Activated B cell treated with CpG ODN at 0.5 μM for 24 hours (primary cell): ENCODE data around the gene LRRC71. TPM values are rescaled to one million over a fixed set of nuclear protein-coding genes. Genes with fewer than 3 reads are reported as not detected.

ENCODE experiments used
- ATAC-seq: fragments of 200-7000 bp; cut with Tn5 transposase; one replicate; pipeline ENCODE4 v1.10.0; 2021; ENCODE audit warnings: low read depth, mild to moderate bottlenecking, moderate library complexity
- CTCF ChIA-PET: fragments of 350-600 bp; sonication (Branson Sonifier 250); formaldehyde crosslinking; loops from one replicate; lab custom pipeline; 2021; ENCODE audit warnings: antibody characterized with exemption; lab: Charles Lee
- POLR2A ChIA-PET: fragments of 350-600 bp; sonication (Branson Sonifier 250); formaldehyde crosslinking; loops from one replicate; lab custom pipeline; 2021; ENCODE audit warnings: antibody characterized with exemption; lab: Charles Lee
- DNase-seq: peaks from one replicate; pipeline ENCODE4 v3.0.0; 2022
- H3K27ac Mint-ChIP-seq: one replicate; pipeline ENCODE4 v1.8.0; 2020; ENCODE audit warnings: mixed read lengths
- H3K27me3 Mint-ChIP-seq: one replicate; pipeline ENCODE4 v1.8.0; 2021; ENCODE audit warnings: mixed read lengths
- H3K36me3 Mint-ChIP-seq: one replicate; pipeline ENCODE4 v1.8.0; 2021; ENCODE audit warnings: low read depth, mixed read lengths
- H3K4me1 Mint-ChIP-seq: one replicate; pipeline ENCODE4 v1.8.0; 2021; ENCODE audit warnings: mixed read lengths
- H3K4me3 Mint-ChIP-seq: one replicate; pipeline ENCODE4 v1.8.0; 2020; ENCODE audit warnings: mild to moderate bottlenecking, mixed read lengths
- H3K9me3 Mint-ChIP-seq: one replicate; pipeline ENCODE4 v1.8.0; 2020; ENCODE audit warnings: mixed read lengths
- CTCF ChIP-seq: fragments of 200-600 bp; IDR thresholded peaks from one replicate; pipeline ENCODE4 v1.8.0; 2022; ENCODE audit warnings: antibody characterized with exemption, mild to moderate bottlenecking
- intact Hi-C: fragments of 100-400 bp; cut with micrococcal nuclease; formaldehyde crosslinking; loops from one replicate; pipeline ENCODE4 v1.15.1; 2024
- total RNA-seq: library from RNA; stranded (reverse); gene quantifications from 2 replicates; pipeline ENCODE4 v1.2.3, GENCODE V29; 2022

The LRRC71 gene
- total RNA-seq, 1 donor from 2014 or later: not detected

DNA sequence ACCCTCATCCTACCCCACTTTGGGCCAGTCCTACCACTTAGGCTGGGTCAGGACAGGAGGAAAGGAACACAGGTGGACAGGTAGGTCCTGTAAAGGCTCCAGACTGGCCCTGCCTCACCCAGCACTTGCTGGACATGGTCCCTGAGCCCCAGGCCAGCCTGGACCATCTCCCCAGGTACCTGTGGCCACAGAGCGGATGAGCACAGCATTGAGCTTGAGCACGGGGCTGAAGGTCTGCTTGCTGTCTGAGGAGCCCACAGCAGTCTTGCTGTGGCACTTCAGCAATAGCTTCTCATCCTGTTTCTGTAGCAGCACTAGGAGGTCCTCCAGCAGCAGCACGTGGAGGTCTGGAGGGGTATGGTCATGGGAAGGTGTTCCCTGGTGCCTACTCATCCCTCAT is 23.3 kb downstream of the LRRC71 start:
- ChIA-PET POLR2A (no interaction called here), CTCF (no interaction called here)
- no peak overlapping the region for H3K27ac Mint-ChIP-seq
- TF ChIP-seq CTCF: no peak
- H3K9me3 Mint-ChIP-seq: no peaks in the 10 kb centered on the region
- intact Hi-C loops: no loop called here
- H3K27me3 Mint-ChIP-seq: peaks cover 2% of the 10 kb centered on the region
- H3K36me3 Mint-ChIP-seq: peaks cover 2% of the 10 kb centered on the region
- ATAC-seq: no peak
- H3K4me1 Mint-ChIP-seq: no peaks in the 10 kb centered on the region
- H3K4me3 Mint-ChIP-seq: no peak overlapping the region
- no peak for DNase-seq

DNA sequence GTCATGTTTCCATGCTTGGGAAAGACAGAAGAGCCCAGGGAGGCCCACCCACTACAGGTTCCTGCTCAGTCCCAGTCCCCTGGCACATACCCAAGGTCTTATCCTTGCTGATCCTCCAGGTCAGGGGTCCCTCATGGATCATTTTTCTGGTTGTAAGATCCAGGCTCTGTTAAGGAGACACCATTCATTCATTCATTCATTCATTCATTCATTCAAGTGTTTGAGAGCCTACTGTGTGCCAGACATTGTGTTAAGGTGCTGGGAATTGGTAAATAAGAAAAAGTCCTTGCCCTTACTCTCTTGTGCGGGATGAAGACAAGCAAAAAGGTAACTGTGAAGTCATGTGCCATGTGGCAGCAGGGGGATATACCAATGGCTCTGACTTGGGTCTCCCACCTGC is 23.8 kb downstream of the LRRC71 start:
- Mint-ChIP-seq H3K9me3 (no peaks in the 10 kb centered on the region), H3K27me3 (no peaks in the 10 kb centered on the region), H3K4me3 (no peak overlapping the region), H3K27ac (no peak overlapping the region), H3K36me3 (peaks cover 2% of the 10 kb centered on the region), H3K4me1 (no peaks in the 10 kb centered on the region)
- TF ChIP-seq CTCF: no peak
- intact Hi-C loops: no loop called here
- CTCF ChIA-PET: no interaction called here
- DNase-seq (no peak), ATAC-seq (no peak)
- POLR2A ChIA-PET: no interaction called here

- ChIA-PET CTCF (no interaction called here), POLR2A (no interaction called here)
- peaks cover 2% of the 10 kb centered on the region for H3K36me3 Mint-ChIP-seq
- no peak for ATAC-seq
- no peak for TF ChIP-seq CTCF
- intact Hi-C loops: no loop called here
- H3K4me3 Mint-ChIP-seq: no peak overlapping the region
- H3K27me3 Mint-ChIP-seq: no peaks in the 10 kb centered on the region
- H3K4me1 Mint-ChIP-seq: no peaks in the 10 kb centered on the region
- no peaks in the 10 kb centered on the region for H3K9me3 Mint-ChIP-seq
- no peak for DNase-seq
- H3K27ac Mint-ChIP-seq: no peak overlapping the region
These were observed 24.4 kb downstream of the LRRC71 start for GRCh38 chr1:156944848-156945247.

DNA sequence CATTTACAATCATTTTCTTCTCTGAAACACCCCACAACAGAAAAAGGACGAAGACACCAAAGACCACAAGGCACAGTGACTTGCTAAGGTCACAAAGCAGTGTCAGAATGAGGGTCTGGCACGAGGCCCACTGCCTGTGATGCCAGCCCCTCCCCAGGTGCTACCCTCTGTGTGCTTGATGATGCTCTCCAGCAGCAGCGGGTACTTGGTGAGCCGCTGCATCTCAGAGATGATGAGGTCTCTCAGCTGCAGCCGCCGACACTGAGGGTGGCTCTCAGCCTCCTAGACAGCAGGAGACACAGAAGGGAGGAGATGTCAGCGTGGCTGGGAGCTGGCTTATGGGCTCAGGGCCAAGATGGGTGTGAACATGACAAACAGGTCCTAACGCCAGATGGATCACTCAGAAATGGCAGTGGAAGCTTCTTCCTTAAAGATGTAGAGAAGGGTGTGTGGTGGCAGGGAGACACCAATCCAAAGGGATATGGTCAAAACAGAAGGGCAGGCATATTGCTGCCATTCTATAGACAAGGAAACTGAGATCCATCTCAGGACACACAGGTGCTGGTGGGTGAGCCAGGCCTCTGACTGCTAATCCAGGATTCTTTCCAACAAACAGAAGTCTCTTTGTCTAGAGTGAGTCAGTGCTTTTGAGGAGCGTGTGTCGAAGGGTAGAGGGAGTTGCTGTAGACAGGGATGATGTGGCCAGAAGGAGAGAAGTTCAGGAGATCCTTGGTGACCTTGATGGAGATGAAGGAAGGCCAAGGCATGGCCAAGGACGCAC is 25.6 kb downstream of the LRRC71 start:
- Mint-ChIP-seq H3K27ac (no peak overlapping the region), H3K36me3 (peaks cover 2% of the 10 kb centered on the region), H3K9me3 (no peaks in the 10 kb centered on the region), H3K4me1 (no peaks in the 10 kb centered on the region), H3K4me3 (no peak overlapping the region), H3K27me3 (peaks cover 2% of the 10 kb centered on the region)
- CTCF ChIA-PET: no interaction called here
- POLR2A ChIA-PET: no interaction called here
- ATAC-seq (no peak), DNase-seq (no peak)
- TF ChIP-seq CTCF: no peak
- intact Hi-C loops: no loop called here

DNA sequence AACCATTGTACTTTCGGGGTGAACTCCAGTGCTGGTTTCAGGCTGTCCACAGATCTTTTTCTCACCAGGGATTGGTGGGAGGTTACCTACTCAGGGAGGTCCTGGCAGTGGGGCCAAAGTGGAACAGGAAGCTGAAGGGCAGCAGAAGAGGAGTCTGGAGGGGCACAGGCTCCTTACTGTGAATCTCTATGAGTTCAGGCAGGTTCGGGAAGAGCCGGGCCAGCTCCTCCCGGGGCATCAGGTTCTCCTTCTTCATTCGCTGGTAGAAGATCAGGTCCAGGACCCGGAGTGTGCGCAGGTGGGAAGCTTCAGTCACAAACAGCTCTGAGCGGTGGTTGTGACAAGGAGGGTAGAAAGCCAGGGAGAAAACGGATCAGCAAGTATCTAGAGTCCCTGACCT is 26.7 kb downstream of the LRRC71 start:
- H3K9me3 Mint-ChIP-seq: no peaks in the 10 kb centered on the region
- H3K4me1 Mint-ChIP-seq: no peaks in the 10 kb centered on the region
- H3K4me3 Mint-ChIP-seq: no peak overlapping the region
- H3K27ac Mint-ChIP-seq: no peak overlapping the region
- intact Hi-C loops: no loop called here
- no peak for TF ChIP-seq CTCF
- ATAC-seq: no peak
- POLR2A ChIA-PET: no interaction called here
- H3K36me3 Mint-ChIP-seq: peaks cover 2% of the 10 kb centered on the region
- no peak for DNase-seq
- H3K27me3 Mint-ChIP-seq: peaks cover 2% of the 10 kb centered on the region
- CTCF ChIA-PET: no interaction called here
